ENCODE measurements around the gene TTYH3.

Gene TTYH3

DNA sequence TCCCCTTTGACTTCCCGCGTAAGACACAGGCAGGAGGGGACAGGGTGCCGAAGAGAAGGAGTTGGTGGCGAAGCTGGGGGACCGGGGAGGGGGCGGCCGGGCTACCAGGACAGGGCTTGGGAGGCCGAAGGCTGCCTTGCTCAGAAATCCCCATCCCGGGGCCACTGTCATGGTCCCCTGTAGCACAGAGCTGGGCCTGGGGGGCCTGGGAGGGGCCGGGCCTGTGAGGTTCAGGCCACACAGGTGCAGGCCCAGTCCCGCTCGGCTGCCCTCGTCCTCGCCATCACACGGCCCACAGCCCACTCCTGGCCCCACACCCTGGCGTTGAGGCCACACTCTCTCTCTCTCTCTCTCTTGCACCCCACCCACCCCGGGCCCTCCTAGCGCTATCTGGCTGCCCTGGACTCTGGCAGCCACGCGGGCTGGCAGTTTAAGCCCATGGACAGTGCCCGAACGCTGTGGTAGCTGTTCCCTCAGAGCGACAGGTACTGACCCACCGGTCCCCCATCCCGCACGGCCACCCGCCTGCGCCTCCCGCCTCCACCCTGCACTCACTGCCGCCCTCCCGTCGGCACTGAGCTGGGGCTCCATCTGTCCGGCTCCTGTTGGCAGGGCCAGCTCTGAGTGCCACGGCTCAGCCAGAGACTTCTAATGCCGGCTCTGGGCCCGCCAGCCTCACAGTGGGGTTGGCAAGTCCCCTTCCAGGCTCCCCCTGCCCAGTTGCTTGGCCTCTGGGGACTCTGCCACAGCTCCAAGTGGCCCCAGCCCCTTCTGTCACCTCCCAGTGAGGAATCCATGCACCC, 28.0 kb downstream of the TTYH3 start:
- TF ChIP-seq, protein P1, sequence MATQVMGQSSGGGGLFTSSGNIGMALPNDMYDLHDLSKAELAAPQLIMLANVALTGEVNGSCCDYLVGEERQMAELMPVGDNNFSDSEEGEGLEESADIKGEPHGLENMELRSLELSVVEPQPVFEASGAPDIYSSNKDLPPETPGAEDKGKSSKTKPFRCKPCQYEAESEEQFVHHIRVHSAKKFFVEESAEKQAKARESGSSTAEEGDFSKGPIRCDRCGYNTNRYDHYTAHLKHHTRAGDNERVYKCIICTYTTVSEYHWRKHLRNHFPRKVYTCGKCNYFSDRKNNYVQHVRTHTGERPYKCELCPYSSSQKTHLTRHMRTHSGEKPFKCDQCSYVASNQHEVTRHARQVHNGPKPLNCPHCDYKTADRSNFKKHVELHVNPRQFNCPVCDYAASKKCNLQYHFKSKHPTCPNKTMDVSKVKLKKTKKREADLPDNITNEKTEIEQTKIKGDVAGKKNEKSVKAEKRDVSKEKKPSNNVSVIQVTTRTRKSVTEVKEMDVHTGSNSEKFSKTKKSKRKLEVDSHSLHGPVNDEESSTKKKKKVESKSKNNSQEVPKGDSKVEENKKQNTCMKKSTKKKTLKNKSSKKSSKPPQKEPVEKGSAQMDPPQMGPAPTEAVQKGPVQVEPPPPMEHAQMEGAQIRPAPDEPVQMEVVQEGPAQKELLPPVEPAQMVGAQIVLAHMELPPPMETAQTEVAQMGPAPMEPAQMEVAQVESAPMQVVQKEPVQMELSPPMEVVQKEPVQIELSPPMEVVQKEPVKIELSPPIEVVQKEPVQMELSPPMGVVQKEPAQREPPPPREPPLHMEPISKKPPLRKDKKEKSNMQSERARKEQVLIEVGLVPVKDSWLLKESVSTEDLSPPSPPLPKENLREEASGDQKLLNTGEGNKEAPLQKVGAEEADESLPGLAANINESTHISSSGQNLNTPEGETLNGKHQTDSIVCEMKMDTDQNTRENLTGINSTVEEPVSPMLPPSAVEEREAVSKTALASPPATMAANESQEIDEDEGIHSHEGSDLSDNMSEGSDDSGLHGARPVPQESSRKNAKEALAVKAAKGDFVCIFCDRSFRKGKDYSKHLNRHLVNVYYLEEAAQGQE (IDR thresholded peaks at IDR 0.05; ENCODE audit: low read depth): no peak
- TF ChIP-seq CREB1 (IDR thresholded peaks at IDR 0.05; ENCODE audit: low read depth): no peak
- TF ChIP-seq, protein P2, sequence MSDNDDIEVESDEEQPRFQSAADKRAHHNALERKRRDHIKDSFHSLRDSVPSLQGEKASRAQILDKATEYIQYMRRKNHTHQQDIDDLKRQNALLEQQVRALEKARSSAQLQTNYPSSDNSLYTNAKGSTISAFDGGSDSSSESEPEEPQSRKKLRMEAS (IDR thresholded peaks at IDR 0.05): no peak
- no peak for TF ChIP-seq TEAD4 (IDR thresholded peaks at IDR 0.05)
- no peak for TF ChIP-seq FOXM1 (IDR thresholded peaks at IDR 0.05; ENCODE audit: borderline replicate concordance, low read depth)
- no peak for TF ChIP-seq EP300 (IDR thresholded peaks at IDR 0.05; ENCODE audit: borderline replicate concordance)
- TF ChIP-seq YY1 (IDR thresholded peaks at IDR 0.05; ENCODE audit: low read depth): no peak
- no peak for TF ChIP-seq TAF1 (IDR thresholded peaks at IDR 0.05; ENCODE audit: low read depth)
- TF ChIP-seq EGR1 (IDR thresholded peaks at IDR 0.05): no peak
- TF ChIP-seq, protein P3, sequence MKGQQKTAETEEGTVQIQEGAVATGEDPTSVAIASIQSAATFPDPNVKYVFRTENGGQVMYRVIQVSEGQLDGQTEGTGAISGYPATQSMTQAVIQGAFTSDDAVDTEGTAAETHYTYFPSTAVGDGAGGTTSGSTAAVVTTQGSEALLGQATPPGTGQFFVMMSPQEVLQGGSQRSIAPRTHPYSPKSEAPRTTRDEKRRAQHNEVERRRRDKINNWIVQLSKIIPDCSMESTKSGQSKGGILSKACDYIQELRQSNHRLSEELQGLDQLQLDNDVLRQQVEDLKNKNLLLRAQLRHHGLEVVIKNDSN (IDR thresholded peaks at IDR 0.05): no peak
- no peak for TF ChIP-seq CEBPB (IDR thresholded peaks at IDR 0.05)
- no peak for TF ChIP-seq ZBTB7A (IDR thresholded peaks at IDR 0.05; ENCODE audit: low read depth)
- TF ChIP-seq RAD21 (IDR thresholded peaks at IDR 0.05; ENCODE audit: low read depth): no peak
- TF ChIP-seq TCF12 (IDR thresholded peaks at IDR 0.05; ENCODE audit: low read depth): no peak
- TF ChIP-seq NFIC (IDR thresholded peaks at IDR 0.05): no peak

DNA sequence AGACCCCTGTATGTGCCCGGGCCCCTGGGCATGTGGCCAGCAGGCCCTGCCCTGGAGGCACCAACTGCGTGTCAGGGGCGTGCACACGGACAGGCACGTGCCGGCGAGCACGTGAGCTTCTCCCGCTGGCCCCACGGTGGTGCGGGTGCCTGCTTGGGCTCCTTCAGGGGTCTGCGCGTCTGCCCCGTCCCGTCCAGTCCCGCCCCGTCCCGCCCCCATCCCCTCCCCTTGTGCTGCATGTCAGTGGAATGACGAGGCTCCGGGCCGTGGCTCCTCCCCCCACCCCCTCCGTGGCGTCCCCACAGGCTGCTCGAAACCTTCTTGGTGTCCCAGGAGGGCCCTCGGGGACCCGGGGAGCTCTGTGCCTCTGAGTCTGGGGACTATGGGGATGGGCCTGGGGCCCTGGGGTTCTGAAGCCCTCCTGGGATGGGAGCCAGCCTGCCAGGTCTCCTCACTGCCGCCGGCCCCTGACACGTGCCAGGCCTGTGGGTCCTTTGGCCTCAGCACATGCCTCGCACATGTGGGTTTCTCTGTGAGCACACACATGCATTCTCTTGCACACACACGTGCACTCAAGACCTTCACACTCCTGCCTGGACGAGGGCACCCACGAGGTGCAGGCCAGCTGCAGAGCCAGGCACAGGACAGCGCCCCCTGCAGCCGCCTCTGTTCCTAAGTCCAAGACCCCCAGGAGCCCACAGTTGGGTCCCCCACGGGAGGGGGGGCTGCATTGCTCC, 28.7 kb downstream of the TTYH3 start:
- TF ChIP-seq TAF1 (IDR thresholded peaks at IDR 0.05; ENCODE audit: low read depth) (no peak), CEBPB (IDR thresholded peaks at IDR 0.05) (no peak), CREB1 (IDR thresholded peaks at IDR 0.05; ENCODE audit: low read depth) (no peak), ZBTB7A (IDR thresholded peaks at IDR 0.05; ENCODE audit: low read depth) (peak; percentile 57; the same call in 1 of the 2 replicates), EP300 (IDR thresholded peaks at IDR 0.05; ENCODE audit: borderline replicate concordance) (no peak)
- TF ChIP-seq, protein P3 (IDR thresholded peaks at IDR 0.05): no peak

DNA sequence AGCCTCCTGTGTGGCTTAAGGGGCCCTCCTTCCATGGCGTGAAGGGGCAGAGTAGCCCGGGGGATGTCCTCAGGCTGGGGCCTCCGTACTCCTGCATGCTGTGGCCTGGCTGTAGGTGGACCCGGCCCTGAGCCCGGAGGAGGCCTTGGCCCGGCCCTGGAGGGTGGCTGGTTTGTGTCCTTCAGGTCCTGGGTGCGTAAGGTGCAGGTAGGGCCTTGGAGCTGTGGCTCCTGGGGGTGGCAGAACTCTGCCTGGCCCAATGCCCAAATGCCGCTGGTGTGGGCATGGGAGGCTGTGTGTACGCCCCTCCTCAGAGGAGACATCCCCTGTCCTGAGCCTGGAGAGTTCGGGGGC, 29.3 kb downstream of the TTYH3 start:
- TF ChIP-seq, protein P3 (IDR thresholded peaks at IDR 0.05): no peak
- TF ChIP-seq EGR1 (IDR thresholded peaks at IDR 0.05) (no peak), TAF1 (IDR thresholded peaks at IDR 0.05; ENCODE audit: low read depth) (no peak), FOXM1 (IDR thresholded peaks at IDR 0.05; ENCODE audit: borderline replicate concordance, low read depth) (no peak), NFIC (IDR thresholded peaks at IDR 0.05) (no peak), CEBPB (IDR thresholded peaks at IDR 0.05) (no peak), CREB1 (IDR thresholded peaks at IDR 0.05; ENCODE audit: low read depth) (no peak), ZBTB7A (IDR thresholded peaks at IDR 0.05; ENCODE audit: low read depth) (no peak), YY1 (IDR thresholded peaks at IDR 0.05; ENCODE audit: low read depth) (no peak), RAD21 (IDR thresholded peaks at IDR 0.05; ENCODE audit: low read depth) (no peak), TCF12 (IDR thresholded peaks at IDR 0.05; ENCODE audit: low read depth) (no peak), TEAD4 (IDR thresholded peaks at IDR 0.05) (no peak), EP300 (IDR thresholded peaks at IDR 0.05; ENCODE audit: borderline replicate concordance) (no peak)
- TF ChIP-seq, protein P1 (IDR thresholded peaks at IDR 0.05; ENCODE audit: low read depth): no peak
- TF ChIP-seq, protein P2 (IDR thresholded peaks at IDR 0.05): no peak

DNA sequence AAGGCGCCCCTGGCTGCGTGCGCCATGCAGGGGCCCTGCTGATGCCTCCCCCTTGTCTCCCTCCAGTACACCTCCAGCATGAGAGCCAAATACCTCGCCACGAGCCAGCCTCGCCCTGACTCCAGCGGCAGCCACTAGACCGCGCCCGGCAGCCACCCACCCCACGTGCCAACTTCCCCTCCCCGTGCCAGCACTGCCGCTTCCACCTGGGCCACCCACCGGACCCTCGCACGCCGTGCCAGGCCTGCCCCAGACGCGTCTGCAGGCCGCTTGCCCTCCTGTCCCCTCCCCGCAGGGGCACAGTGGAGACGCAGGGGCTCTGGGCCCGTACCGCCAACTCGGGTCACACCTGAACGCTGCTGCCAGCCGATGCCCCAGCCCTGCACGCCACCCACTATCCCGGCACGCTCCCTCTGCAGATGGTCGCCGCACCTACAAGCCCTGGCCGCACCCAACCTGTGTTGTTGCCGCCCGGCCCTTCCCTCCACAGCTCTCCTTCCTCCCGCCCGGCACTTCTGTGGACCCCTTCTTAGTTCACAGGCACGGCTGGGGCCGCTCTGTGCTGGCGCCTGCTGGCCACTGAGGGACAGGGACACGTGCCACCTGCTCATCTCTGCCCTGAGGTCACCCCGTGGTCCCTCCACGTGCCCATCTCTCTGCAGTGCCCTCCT, 30.0 kb downstream of the TTYH3 start:
- no peak for TF ChIP-seq TEAD4 (IDR thresholded peaks at IDR 0.05)
- TF ChIP-seq TAF1 (IDR thresholded peaks at IDR 0.05; ENCODE audit: low read depth): no peak
- no peak for TF ChIP-seq CREB1 (IDR thresholded peaks at IDR 0.05; ENCODE audit: low read depth)
- no peak for TF ChIP-seq EGR1 (IDR thresholded peaks at IDR 0.05)
- TF ChIP-seq, protein P3 (IDR thresholded peaks at IDR 0.05): no peak
- TF ChIP-seq CEBPB (IDR thresholded peaks at IDR 0.05): no peak
- no peak for TF ChIP-seq TCF12 (IDR thresholded peaks at IDR 0.05; ENCODE audit: low read depth)
- no peak for TF ChIP-seq EP300 (IDR thresholded peaks at IDR 0.05; ENCODE audit: borderline replicate concordance)
